ENCODE measurements around the gene LINC01488. TPM values are rescaled to one million over a fixed set of nuclear protein-coding genes. Genes with fewer than 3 reads are reported as not detected.
A peak's percentile ranks its signal among the peaks of the same experiment; 100 is the strongest.

The LINC01488 gene
- total RNA-seq, 1 donor from 2014 or later = not detected

- Histone ChIP-seq H3K4me1 (peaks cover 15 to 20% of the 10 kb centered on the region in 2 donors), H3K36me3 (no peaks in the 10 kb centered on the region), H3K27ac (no peak overlapping the region), H3K9me3 (no peaks in the 10 kb centered on the region), H3K4me3 (no peak overlapping the region), H3K27me3 (no peaks in the 10 kb centered on the region)
- DNase-seq (ENCODE audit: low spot score in 2 of 2) = no peak
- intact Hi-C loops (cut with DNase I) = no loop called here
- TF ChIP-seq CTCF (IDR thresholded peaks at IDR 0.05) = no peak
Observed at GRCh38 chr11:69448471-69449284, 32.8 kb upstream of the LINC01488 start.

- DNase-seq (ENCODE audit: low spot score in 2 of 2) = peak; percentile 43 to 90
- TF ChIP-seq CTCF (IDR thresholded peaks at IDR 0.05) = no peak
- peaks cover 8 to 13% of the 10 kb centered on the region in 2 donors for H3K4me1 ChIP-seq
- no peaks in the 10 kb centered on the region for H3K9me3 ChIP-seq
- intact Hi-C loops (cut with DNase I) = no loop called here
- H3K36me3 ChIP-seq = no peaks in the 10 kb centered on the region
- no peaks in the 10 kb centered on the region for H3K27me3 ChIP-seq
- H3K27ac ChIP-seq = peak overlapping the region; percentile 26 to 57
- no peak overlapping the region for H3K4me3 ChIP-seq
Observed at GRCh38 chr11:69449320-69450063, 32.0 kb upstream of the LINC01488 start.

GRCh38 chr11:69450064-69450856 is 31.2 kb upstream of the LINC01488 start:
- no peak for TF ChIP-seq CTCF (IDR thresholded peaks at IDR 0.05)
- peak overlapping the region in 1 of 2 donors; percentile 50 for H3K27ac ChIP-seq
- H3K27me3 ChIP-seq = no peaks in the 10 kb centered on the region
- H3K9me3 ChIP-seq = no peaks in the 10 kb centered on the region
- H3K4me1 ChIP-seq = peaks cover 8 to 13% of the 10 kb centered on the region in 2 donors
- no peak for DNase-seq (ENCODE audit: low spot score in 2 of 2)
- no peaks in the 10 kb centered on the region for H3K36me3 ChIP-seq
- H3K4me3 ChIP-seq = no peak overlapping the region
- intact Hi-C loops (cut with DNase I) = no loop called here

GRCh38 chr11:69450857-69451220 is 30.6 kb upstream of the LINC01488 start:
- Histone ChIP-seq H3K4me3 (no peak overlapping the region), H3K27ac (no peak overlapping the region), H3K9me3 (no peaks in the 10 kb centered on the region), H3K27me3 (no peaks in the 10 kb centered on the region), H3K36me3 (no peaks in the 10 kb centered on the region), H3K4me1 (peaks cover 8 to 13% of the 10 kb centered on the region in 2 donors)
- TF ChIP-seq CTCF (IDR thresholded peaks at IDR 0.05) = no peak
- intact Hi-C loops (cut with DNase I) = no loop called here
- DNase-seq (ENCODE audit: low spot score in 2 of 2) = no peak

- no peak for TF ChIP-seq CTCF (IDR thresholded peaks at IDR 0.05)
- intact Hi-C loops (cut with DNase I) = no loop called here
- H3K27ac ChIP-seq = no peak overlapping the region
Observed at GRCh38 chr11:69451289-69451688, 30.2 kb upstream of the LINC01488 start.

More at GRCh38 chr11:69451289-69451688, 30.2 kb upstream of the LINC01488 start:
- Histone ChIP-seq H3K4me3 (no peak overlapping the region), H3K27me3 (no peaks in the 10 kb centered on the region), H3K36me3 (no peaks in the 10 kb centered on the region), H3K9me3 (no peaks in the 10 kb centered on the region), H3K4me1 (peaks cover 8 to 13% of the 10 kb centered on the region in 2 donors)
- DNase-seq (ENCODE audit: low spot score in 2 of 2) = no peak

All from ascending aorta (tissue), 2 donors.